Skeletal muscle tissue (tissue), 4 donors: ENCODE results near the gene FADS1. TPM values are rescaled to one million over a fixed set of nuclear protein-coding genes. Genes with fewer than 3 reads are reported as not detected.

Source experiments
- H3K27ac ChIP-seq: one replicate; pipeline ENCODE4 v1.7.0; 2013; ENCODE audit warnings: mild to moderate bottlenecking, low read depth, low read length, inconsistent platforms
- H3K27me3 ChIP-seq, 3 donors: one replicate each; pipeline ENCODE4 v1.7.0; 2013; ENCODE audit warnings: low read length in 3 of 3; ENCODE audit not compliant: control insufficient read depth in 3 of 3, insufficient read depth in 3 of 3
- H3K36me3 ChIP-seq, 3 donors: one replicate each; pipeline ENCODE4 v1.7.0; 2013; ENCODE audit warnings: low read length in 3 of 3; ENCODE audit not compliant: control insufficient read depth in 3 of 3, insufficient read depth in 3 of 3
- H3K4me1 ChIP-seq, 3 donors: one replicate each; pipeline ENCODE4 v1.7.0; 2013; ENCODE audit warnings: low read length in 3 of 3, mild to moderate bottlenecking in 3 of 3; ENCODE audit not compliant: control insufficient read depth in 3 of 3, insufficient read depth in 3 of 3
- H3K4me3 ChIP-seq, 3 donors: one replicate each; pipeline ENCODE4 v1.7.0; 2013; ENCODE audit warnings: low read length in 3 of 3
- H3K9ac ChIP-seq, 3 donors: one replicate each; pipeline ENCODE4 v1.7.0; 2013; ENCODE audit warnings: low read length in 3 of 3, mild to moderate bottlenecking in 3 of 3, moderate library complexity in 2 of 3, low read depth in 1 of 3
- H3K9me3 ChIP-seq, 3 donors: one replicate each; pipeline ENCODE4 v1.7.0; 2013; ENCODE audit warnings: low read length in 3 of 3; ENCODE audit not compliant: control insufficient read depth in 3 of 3
- total RNA-seq: library from RNA; depleted of rRNA; stranded (reverse); fragments of >200 nt; gene quantifications from one replicate; pipeline ENCODE4 v1.2.3, GENCODE V29; 2014
- donor health status: Osteomylitis.

FADS1 gene
- total RNA-seq, 1 donor from 2014 or later: 16.2 TPM

DNA sequence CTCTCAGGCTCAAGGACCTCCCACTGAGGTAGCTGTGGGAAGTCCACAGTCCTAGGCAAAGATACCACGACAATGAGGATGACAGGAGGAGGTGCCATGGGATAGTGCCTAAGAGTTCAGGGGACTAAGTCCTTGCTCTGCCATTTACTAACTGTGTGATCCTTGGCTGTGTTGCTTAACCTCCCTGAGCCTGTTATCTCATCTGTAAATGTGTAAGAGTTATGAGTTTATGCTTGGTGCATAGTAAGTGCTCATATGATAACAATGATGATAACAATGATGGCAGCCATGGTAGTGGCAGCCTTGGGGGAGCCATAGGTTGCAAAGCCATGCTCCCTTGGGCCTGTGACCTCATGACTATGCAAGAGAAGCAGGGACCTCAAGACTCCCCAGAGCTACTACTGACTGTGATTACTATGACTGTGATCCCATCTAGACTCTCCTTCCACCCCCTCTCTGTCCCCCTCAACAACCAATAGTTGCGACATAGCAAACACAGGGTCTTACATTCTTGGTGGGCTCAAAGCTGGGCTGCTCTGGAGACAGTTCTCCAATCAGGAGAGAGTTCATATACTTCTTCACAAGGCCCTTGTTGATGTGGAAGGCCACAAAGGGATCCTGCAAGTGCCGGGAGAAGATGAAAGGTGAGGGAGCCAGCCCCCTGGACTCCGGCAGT lies 3.9 kb downstream of the FADS1 start:
- H3K4me1 ChIP-seq: peaks cover 15 to 25% (median 16%) of the 10 kb centered on the region in 3 donors
- H3K4me3 ChIP-seq: no peak overlapping the region
- H3K27ac ChIP-seq: no peak overlapping the region
- peaks cover 7 to 24% (median 7%) of the 10 kb centered on the region in 3 donors for H3K36me3 ChIP-seq
- H3K9me3 ChIP-seq: no peaks in the 10 kb centered on the region
- H3K9ac ChIP-seq: no peak overlapping the region
- peaks cover 0 to 2% (median 0%) of the 10 kb centered on the region in 3 donors for H3K27me3 ChIP-seq

DNA sequence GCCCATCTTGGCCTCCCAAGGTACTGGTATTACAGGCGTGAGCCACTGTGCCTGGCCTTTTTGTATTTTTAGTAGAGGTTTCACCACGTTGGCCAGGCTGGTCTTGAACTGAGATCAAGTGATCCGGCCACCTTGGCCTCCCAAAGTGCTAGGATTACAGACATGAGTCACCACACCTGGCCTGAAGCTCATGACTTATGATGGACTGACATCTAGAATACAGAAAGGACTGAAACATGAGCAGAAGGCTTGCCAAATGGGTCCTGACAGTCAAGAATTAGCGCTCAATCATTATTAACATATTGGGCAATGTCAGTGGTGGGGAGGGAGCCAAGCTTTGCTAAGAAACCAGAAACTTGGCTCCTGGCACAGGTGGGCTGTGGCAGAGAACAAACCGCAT lies 5.0 kb downstream of the FADS1 start:
- no peak overlapping the region for H3K4me3 ChIP-seq
- peaks cover 11 to 22% (median 16%) of the 10 kb centered on the region in 3 donors for H3K4me1 ChIP-seq
- H3K9me3 ChIP-seq: no peaks in the 10 kb centered on the region
- H3K9ac ChIP-seq: no peak overlapping the region
- H3K27ac ChIP-seq: no peak overlapping the region
- H3K27me3 ChIP-seq: peaks cover 0 to 2% (median 0%) of the 10 kb centered on the region in 3 donors
- H3K36me3 ChIP-seq: peaks cover 7 to 24% (median 7%) of the 10 kb centered on the region in 3 donors

DNA sequence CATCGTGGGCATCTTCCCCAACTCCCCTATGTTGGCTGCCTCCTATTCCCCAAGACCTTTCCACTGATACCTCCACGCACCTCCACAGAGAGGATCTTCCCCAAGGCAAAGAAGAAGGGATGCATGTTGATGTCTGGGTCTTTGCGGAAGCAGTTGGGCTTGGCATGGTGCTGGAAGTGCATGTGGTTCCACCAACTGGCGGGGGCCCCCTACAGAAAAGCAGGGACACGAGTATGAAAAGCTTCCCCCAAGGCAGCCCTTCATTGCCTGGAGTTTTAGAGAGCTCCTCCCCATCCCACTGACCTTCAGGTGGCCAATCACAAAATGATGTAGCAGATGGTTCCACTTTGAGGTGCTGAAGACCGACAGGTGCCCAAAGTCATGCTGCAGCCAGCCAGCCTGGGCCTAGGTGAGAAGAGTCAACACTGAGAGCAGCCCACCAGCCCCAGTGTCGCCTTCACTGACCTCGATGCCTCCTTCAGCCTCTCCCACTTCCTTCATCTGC lies 6.1 kb downstream of the FADS1 start:
- no peak overlapping the region for H3K27ac ChIP-seq
- peaks cover 7 to 27% (median 7%) of the 10 kb centered on the region in 3 donors for H3K36me3 ChIP-seq
- H3K9me3 ChIP-seq: no peaks in the 10 kb centered on the region
- H3K27me3 ChIP-seq: peaks cover 0 to 2% (median 0%) of the 10 kb centered on the region in 3 donors
- H3K4me3 ChIP-seq: no peak overlapping the region
- H3K9ac ChIP-seq: no peak overlapping the region
- peaks cover 2 to 11% (median 6%) of the 10 kb centered on the region in 3 donors for H3K4me1 ChIP-seq

DNA sequence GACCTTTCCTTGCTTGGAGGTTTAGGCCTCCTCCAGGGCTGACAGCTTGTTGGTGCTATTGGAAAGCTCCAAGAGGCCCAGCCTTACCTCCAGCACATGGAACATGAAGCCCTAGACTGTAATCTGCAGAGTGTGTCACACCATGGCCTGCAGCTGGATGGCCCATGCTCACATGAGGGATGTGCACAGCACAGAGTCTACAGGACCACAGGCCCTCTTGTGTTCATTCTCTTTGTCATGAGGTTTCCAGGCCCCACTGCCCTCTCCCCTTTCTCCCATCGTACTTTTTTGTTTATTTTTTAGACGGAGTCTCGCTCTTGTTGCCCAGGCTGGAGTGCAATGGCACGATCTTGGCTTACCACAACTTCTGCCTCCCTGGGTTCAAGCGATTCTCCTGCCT lies 10.0 kb downstream of the FADS1 start:
- Histone ChIP-seq H3K4me3 (no peak overlapping the region), H3K9me3 (no peaks in the 10 kb centered on the region), H3K27me3 (no peaks in the 10 kb centered on the region), H3K36me3 (peaks cover 3 to 28% (median 10%) of the 10 kb centered on the region in 3 donors), H3K4me1 (no peaks in the 10 kb centered on the region), H3K27ac (no peak overlapping the region), H3K9ac (no peak overlapping the region)

DNA sequence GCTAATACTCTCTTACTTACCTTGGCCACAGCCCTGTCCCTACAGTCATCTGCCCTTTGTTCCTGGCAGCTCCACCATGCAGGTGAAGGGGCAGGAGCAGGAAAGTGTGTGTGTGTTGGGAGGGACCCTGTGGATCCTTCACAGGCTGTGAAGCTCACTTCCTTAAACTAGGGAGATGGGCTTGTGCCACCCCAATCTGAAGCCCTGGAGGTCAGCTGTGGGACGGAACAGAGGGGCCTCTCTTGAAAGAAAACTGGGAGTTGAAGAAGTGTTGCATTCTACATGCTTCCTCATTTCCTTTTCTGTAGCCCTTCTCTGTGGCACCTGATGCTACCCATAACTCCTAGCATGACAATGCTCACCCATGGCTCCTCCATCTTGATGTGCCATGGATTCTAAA lies 11.7 kb downstream of the FADS1 start:
- H3K27me3 ChIP-seq: no peaks in the 10 kb centered on the region
- no peak overlapping the region for H3K27ac ChIP-seq
- no peak overlapping the region for H3K9ac ChIP-seq
- H3K9me3 ChIP-seq: no peaks in the 10 kb centered on the region
- H3K36me3 ChIP-seq: peaks cover 5 to 20% (median 8%) of the 10 kb centered on the region in 3 donors
- no peak overlapping the region for H3K4me3 ChIP-seq
- no peaks in the 10 kb centered on the region for H3K4me1 ChIP-seq

DNA sequence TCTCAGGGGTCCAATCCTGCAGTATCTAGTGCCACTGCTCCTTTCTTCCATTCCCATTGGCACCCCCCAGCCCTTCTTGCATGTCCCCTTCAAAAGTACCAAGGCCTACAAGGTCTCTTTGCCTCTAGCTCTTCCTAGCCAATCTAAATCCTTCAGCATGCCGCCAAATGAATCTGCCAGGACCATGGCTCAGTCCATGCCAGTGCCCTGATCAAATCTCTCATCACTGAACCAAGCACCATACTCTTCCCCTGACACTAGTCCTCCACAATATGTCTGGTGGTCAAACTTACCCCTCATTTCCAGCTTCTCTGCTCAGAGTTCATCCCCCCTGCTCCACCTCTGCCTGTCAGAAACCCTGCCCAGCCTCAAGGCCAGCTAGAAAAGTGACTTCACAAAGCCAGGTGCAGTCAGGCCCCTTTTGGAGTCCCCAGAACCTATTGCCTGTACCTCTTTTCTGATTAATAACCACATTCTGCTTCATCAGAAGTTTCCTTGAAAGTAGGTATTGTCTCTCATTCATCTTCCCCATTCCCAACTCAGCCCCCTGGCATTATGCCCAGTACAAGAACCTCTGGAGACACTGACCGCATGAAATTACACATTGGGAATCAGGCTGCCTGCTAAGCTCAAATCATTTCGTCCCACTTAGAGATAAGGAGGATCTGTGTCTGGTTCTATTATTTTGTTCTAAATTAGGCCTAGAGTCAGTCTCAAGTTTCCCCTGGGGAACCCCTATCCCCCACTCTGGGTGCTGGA lies 12.7 kb downstream of the FADS1 start:
- peaks cover 3 to 14% (median 8%) of the 10 kb centered on the region in 3 donors for H3K36me3 ChIP-seq
- H3K4me3 ChIP-seq: no peak overlapping the region
- no peaks in the 10 kb centered on the region for H3K4me1 ChIP-seq
- no peaks in the 10 kb centered on the region for H3K27me3 ChIP-seq
- no peaks in the 10 kb centered on the region for H3K9me3 ChIP-seq
- no peak overlapping the region for H3K9ac ChIP-seq
- no peak overlapping the region for H3K27ac ChIP-seq

DNA sequence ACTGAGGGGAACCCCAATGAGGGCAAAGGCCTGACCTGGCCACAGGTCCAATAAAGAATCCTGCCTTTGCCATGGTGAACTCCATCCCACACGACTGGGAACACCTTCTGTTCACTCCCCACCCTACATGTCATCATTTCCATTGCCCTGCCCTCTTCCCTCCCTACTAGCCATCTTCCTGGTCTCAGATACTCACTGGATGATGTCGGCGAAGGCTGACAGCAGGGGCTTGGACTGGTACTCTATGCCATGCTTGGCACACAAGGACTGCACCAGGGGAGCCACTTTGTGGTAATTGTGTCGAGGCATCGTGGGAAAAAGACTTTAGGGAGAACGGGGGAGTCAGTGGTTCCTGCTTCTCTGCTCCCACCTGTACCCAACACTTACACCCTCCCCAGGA lies 14.2 kb downstream of the FADS1 start:
- H3K36me3 ChIP-seq: peaks cover 3 to 12% (median 8%) of the 10 kb centered on the region in 3 donors
- H3K4me1 ChIP-seq: no peaks in the 10 kb centered on the region
- no peak overlapping the region for H3K27ac ChIP-seq
- no peaks in the 10 kb centered on the region for H3K9me3 ChIP-seq
- no peaks in the 10 kb centered on the region for H3K27me3 ChIP-seq
- H3K9ac ChIP-seq: no peak overlapping the region
- no peak overlapping the region for H3K4me3 ChIP-seq

DNA sequence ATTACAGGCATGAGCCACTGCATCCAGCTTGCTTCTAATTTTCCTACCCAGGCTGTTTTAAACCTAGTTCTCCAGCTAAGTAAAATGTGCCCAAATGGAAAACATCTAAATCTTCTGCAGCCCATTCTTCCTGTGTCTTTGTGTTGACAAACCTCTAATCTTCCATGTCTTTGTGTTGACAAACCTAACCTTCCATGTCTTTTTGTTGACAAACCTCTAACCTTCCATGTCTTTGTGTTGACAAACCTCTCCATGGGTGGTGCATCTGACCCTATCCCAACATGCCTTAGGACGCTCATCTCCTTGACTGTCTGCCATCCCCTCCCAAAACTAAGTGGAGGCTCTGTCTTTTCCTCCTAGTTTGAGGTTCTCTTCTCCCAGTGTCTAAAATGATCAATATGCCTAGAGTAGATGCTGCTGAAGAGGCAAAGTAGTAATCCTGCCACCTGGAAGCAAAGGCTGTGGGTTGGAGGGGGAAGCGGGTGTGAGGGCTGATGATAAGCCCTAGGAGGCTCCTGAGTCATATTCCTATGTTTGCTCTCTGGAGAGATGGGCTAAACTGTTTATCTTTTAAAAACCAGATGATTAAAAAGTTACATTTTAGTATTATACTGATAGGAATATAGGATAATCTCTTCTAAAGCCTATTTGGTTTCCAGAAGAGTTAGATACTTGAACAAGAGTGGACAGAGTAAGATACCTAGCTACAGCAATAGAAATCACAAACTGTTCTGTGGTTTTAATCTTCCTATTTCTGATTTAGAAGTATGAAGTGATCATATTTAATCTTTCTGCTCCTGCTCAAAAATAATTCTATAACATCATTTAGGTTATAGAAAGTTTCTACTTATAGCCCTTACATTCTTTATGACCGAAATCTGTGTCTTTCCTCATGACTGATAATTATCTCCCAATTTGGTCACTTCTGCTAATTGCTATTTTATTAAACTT lies 16.2 kb downstream of the FADS1 start:
- Histone ChIP-seq H3K27me3 (no peaks in the 10 kb centered on the region), H3K27ac (no peak overlapping the region), H3K36me3 (peaks cover 7 to 15% (median 14%) of the 10 kb centered on the region in 3 donors), H3K9me3 (no peaks in the 10 kb centered on the region), H3K4me3 (no peak overlapping the region), H3K4me1 (no peaks in the 10 kb centered on the region), H3K9ac (no peak overlapping the region)

DNA sequence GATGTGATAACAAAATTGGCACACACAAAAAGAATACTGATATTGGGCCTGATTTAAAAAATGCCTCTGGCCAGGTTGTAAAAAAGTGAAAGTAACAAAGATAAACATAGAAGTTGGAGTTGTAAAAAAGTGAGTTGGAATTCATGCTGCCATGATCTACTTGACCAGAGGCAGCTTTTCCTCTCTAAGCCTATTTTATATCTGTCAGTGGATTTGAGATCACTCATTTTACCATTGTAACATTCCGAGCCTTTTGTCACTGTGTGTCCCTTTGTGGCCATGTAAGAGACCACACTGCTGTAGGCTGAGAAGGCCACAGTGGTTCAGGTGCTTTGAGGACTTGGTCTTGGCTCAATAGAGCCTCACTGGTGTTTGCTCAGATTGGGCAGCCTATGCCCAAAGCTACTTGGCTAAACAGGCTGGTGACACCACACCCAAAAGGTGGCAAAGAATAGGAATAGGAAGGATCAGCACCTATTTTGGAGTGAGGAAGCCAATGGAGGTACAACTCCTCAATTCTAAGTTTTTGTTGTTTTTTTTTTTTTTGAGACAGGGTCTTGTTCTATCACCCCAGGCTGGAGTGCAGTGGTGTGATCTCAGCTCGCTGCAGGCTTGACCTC lies 17.0 kb downstream of the FADS1 start:
- Histone ChIP-seq H3K4me1 (no peaks in the 10 kb centered on the region), H3K4me3 (no peak overlapping the region), H3K36me3 (peaks cover 9 to 16% (median 15%) of the 10 kb centered on the region in 3 donors), H3K9me3 (no peaks in the 10 kb centered on the region), H3K9ac (no peak overlapping the region), H3K27me3 (no peaks in the 10 kb centered on the region), H3K27ac (no peak overlapping the region)
